GF-D8 (cell line): ENCODE measurements around the gene RAB32.

Experiments
- DNase-seq: peaks from one replicate; lab custom pipeline; 2025; lab: John Stamatoyannopoulos, UW

Gene RAB32

DNA sequence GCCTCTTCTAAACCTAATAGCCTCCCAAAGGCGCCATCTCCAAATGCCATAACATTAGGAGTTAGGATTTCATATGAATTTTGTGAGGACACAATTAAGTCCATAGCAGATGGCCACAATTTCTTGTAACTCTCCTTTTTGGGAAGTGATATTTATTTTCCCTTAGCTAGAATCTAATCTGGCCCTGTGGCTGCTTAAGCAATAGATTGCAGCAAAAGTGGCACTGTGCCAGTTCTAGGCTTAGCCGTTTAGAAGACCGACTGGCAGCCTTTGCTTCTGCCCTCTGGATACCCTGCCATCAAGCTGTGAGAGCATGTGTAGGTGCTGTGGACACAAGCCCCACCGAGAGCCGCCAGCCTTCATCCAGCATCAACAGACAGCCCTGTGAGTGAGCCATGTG lies 39.2 kb downstream of the RAB32 start:
- DNase-seq: peak; percentile 71

- DNase-seq: no peak
These were observed 40.3 kb downstream of the RAB32 start for GRCh38 chr6:146583966-146584365.

DNA sequence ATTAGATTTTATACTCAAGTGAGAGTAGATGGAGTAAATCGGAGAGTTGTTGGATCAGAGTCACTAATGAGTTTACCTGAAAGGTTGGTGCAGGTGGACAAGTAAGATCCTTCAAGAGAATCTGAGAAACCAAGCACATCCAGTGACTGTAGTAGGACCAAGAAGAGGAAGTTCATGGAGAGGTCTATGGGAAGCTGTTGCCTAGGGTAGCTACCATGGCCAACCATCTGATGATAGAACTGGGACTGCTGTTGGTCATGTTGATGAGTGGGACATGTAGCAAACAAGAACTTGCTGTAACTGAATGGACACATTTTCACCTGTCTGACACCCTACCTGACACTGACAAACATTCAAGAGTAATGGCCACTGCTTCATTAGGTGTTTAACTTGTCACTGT lies 43.8 kb downstream of the RAB32 start:
- no peak for DNase-seq

- DNase-seq: no peak
These were observed 46.9 kb downstream of the RAB32 start for GRCh38 chr6:146590492-146590891.

- DNase-seq: no peak
These were observed 48.8 kb downstream of the RAB32 start for GRCh38 chr6:146592451-146592850.

- peak; percentile 18 for DNase-seq
These were observed 50.4 kb downstream of the RAB32 start for GRCh38 chr6:146593986-146594385.

GRCh38 chr6:146594495-146594894 lies 50.9 kb downstream of the RAB32 start:
- DNase-seq: peak; percentile 12

- DNase-seq: peak; percentile 90
These were observed 52.5 kb downstream of the RAB32 start for GRCh38 chr6:146595972-146596731.

GRCh38 chr6:146598772-146599405 lies 55.3 kb downstream of the RAB32 start, which contains the start of gene ADGB:
Gene ADGB, plus strand, starts transcription at chr6:146598972. Its CDS starts 69 bp downstream, at chr6:146599041.
- no peak for DNase-seq

GRCh38 chr6:146601352-146601751 lies 57.7 kb downstream of the RAB32 start:
- no peak for DNase-seq

DNA sequence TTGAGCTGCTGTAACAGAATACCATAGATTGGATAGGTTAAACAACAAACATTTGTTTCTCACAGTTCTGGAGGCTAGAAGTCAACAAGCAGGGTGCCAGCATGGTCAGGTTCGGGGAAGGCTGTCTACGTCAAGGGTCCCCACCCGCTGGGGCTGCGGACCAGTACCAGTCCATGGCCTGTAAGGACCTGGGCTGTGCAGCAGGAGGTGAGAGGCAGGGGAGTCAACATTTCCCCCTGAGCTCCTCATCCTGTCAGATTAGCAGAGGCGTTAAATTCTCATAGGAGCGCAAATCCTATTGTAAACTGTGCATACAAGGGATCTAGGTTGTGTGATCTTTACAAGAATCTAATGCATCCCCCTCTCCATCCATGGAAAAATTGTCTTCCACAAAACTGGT lies 58.9 kb downstream of the RAB32 start:
- DNase-seq: no peak
